Neural progenitor cell (in vitro differentiated cells): ENCODE data around the gene TNFRSF19.

Experiments used
- CTCF ChIP-seq: fragments of 200-600 bp; sonication (generic); IDR thresholded peaks from 2 replicates; pipeline ENCODE4 v1.5.1; 2017; ENCODE audit warnings: antibody characterized with exemption, mild to moderate bottlenecking
- EZH2phosphoT487 ChIP-seq: fragments of 200-600 bp; sonication (generic); IDR thresholded peaks from 2 replicates; pipeline ENCODE4 v1.6.1; 2017; ENCODE audit warnings: antibody characterized with exemption

GRCh38 chr13:23613596-23613995 is 43.4 kb downstream of the TNFRSF19 start:
- TF ChIP-seq CTCF (no peak), EZH2phosphoT487 (no peak)
